ENCODE data around the gene DARS1. TPM values are rescaled to one million over a fixed set of nuclear protein-coding genes. Genes with fewer than 3 reads are reported as not detected.

The DARS1 gene
- total and polyA plus RNA-seq, 2 of the 13 experiments (the other 11 are each of a cell fraction or from before 2014, with no cell fraction given) = 149 to 230 TPM

DNA sequence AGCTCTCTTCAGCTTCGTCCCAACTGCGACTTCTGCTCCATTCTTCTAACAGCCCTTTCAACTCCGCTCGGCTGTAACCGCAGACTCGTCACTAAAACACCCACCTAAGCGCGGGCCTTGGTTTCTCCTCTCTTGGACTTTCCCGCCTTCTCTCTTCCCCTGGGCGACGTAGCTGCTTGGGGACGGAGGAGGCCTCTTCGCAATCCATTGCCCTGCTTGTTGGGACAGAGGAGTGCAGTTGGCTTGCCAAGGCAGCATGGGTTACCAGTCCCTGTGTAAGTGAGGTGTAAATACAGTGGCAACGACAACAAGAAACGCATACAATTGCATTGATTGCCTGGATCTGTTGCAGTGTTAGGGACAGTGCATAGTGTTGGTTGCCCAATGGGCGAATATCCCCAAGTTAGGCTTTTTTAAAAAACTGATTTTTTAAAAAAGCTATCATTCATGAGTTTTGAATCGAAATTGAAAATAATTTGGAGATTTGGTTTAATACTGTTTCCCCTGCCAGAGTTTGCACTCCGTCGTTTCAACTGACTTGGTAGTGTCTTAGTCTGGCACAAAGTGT lies 484 bp upstream of the DARS1 start (continued):
- TF ChIP-seq, protein P1, sequence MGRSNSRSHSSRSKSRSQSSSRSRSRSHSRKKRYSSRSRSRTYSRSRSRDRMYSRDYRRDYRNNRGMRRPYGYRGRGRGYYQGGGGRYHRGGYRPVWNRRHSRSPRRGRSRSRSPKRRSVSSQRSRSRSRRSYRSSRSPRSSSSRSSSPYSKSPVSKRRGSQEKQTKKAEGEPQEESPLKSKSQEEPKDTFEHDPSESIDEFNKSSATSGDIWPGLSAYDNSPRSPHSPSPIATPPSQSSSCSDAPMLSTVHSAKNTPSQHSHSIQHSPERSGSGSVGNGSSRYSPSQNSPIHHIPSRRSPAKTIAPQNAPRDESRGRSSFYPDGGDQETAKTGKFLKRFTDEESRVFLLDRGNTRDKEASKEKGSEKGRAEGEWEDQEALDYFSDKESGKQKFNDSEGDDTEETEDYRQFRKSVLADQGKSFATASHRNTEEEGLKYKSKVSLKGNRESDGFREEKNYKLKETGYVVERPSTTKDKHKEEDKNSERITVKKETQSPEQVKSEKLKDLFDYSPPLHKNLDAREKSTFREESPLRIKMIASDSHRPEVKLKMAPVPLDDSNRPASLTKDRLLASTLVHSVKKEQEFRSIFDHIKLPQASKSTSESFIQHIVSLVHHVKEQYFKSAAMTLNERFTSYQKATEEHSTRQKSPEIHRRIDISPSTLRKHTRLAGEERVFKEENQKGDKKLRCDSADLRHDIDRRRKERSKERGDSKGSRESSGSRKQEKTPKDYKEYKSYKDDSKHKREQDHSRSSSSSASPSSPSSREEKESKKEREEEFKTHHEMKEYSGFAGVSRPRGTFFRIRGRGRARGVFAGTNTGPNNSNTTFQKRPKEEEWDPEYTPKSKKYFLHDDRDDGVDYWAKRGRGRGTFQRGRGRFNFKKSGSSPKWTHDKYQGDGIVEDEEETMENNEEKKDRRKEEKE (IDR thresholded peaks at IDR 0.05) = no peak
- no peak; the same call in 1 of the 2 replicates for TF ChIP-seq YEATS2 (CRISPR knock-in tag; IDR thresholded peaks at IDR 0.05; ENCODE audit: borderline replicate concordance)
- no peak for TF ChIP-seq ZNF619 (CRISPR knock-in tag; IDR thresholded peaks at IDR 0.05)
- TF ChIP-seq, protein P2, sequence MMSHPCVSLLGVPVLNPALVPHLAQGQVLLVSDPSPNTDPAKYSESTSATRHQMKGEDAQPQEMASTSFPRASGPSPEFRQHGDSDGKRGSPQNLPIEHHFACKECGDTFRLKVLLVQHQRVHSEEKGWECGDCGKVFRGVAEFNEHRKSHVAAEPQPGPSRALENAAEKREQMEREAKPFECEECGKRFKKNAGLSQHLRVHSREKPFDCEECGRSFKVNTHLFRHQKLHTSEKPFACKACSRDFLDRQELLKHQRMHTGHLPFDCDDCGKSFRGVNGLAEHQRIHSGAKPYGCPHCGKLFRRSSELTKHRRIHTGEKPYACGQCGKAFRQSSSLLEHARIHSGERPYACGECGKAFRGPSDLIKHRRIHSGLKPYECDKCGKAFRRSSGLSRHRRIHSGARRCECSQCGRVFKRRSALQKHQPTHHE (CRISPR knock-in tag; IDR thresholded peaks at IDR 0.05; ENCODE audit: borderline replicate concordance) = 0 out of 2 replicates have a peak, but pooled peaks have one; percentile 24
- 0 out of 2 replicates have a peak, but pooled peaks have one; percentile 0 for TF ChIP-seq ZNF180 (CRISPR knock-in tag; IDR thresholded peaks at IDR 0.05; ENCODE audit: borderline replicate concordance, low read depth)
- TF ChIP-seq ZNF501 (CRISPR knock-in tag; IDR thresholded peaks at IDR 0.05) = peak; percentile 86
- no peak for TF ChIP-seq ASH2L (IDR thresholded peaks at IDR 0.05; ENCODE audit: insufficient read length, low read depth, low read length)
- no peak for TF ChIP-seq ZFYVE20 (CRISPR knock-in tag; IDR thresholded peaks at IDR 0.05; ENCODE audit: borderline replicate concordance, low read depth)
- no peak for TF ChIP-seq SMARCC2 (IDR thresholded peaks at IDR 0.05)
- TF ChIP-seq MBNL3 (CRISPR knock-in tag; conservative IDR thresholded peaks at IDR 0.05) = no peak
- TF ChIP-seq, protein P3, sequence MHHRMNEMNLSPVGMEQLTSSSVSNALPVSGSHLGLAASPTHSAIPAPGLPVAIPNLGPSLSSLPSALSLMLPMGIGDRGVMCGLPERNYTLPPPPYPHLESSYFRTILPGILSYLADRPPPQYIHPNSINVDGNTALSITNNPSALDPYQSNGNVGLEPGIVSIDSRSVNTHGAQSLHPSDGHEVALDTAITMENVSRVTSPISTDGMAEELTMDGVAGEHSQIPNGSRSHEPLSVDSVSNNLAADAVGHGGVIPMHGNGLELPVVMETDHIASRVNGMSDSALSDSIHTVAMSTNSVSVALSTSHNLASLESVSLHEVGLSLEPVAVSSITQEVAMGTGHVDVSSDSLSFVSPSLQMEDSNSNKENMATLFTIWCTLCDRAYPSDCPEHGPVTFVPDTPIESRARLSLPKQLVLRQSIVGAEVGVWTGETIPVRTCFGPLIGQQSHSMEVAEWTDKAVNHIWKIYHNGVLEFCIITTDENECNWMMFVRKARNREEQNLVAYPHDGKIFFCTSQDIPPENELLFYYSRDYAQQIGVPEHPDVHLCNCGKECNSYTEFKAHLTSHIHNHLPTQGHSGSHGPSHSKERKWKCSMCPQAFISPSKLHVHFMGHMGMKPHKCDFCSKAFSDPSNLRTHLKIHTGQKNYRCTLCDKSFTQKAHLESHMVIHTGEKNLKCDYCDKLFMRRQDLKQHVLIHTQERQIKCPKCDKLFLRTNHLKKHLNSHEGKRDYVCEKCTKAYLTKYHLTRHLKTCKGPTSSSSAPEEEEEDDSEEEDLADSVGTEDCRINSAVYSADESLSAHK (CRISPR knock-in tag; IDR thresholded peaks at IDR 0.05; ENCODE audit: borderline replicate concordance) = peak; percentile 35; the same call in 1 of the 2 replicates
- TF ChIP-seq, protein P4, sequence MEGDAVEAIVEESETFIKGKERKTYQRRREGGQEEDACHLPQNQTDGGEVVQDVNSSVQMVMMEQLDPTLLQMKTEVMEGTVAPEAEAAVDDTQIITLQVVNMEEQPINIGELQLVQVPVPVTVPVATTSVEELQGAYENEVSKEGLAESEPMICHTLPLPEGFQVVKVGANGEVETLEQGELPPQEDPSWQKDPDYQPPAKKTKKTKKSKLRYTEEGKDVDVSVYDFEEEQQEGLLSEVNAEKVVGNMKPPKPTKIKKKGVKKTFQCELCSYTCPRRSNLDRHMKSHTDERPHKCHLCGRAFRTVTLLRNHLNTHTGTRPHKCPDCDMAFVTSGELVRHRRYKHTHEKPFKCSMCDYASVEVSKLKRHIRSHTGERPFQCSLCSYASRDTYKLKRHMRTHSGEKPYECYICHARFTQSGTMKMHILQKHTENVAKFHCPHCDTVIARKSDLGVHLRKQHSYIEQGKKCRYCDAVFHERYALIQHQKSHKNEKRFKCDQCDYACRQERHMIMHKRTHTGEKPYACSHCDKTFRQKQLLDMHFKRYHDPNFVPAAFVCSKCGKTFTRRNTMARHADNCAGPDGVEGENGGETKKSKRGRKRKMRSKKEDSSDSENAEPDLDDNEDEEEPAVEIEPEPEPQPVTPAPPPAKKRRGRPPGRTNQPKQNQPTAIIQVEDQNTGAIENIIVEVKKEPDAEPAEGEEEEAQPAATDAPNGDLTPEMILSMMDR (CRISPR knock-in tag; IDR thresholded peaks at IDR 0.05) = 0 out of 2 replicates have a peak, but pooled peaks have one; percentile 5
